GM19240 (cell line): ENCODE results near the gene TSPAN32.
"Not testable (repeated sequence)": the region's sequence is repeated elsewhere in the genome, so short reads cannot be mapped to it uniquely, and the experiment has no call there.

Experiments used
- DNase-seq: peaks from one replicate; pipeline ENCODE4 v3.0.0; 2011; ENCODE audit warnings: low spot score; ENCODE audit not compliant: insufficient read length

TSPAN32 gene

GRCh38 chr11:2363577-2364370 lies 62.0 kb downstream of the TSPAN32 start:
- no peak for DNase-seq

- DNase-seq: not testable (repeated sequence)
Observed at GRCh38 chr11:2364386-2364785, 62.6 kb downstream of the TSPAN32 start.

GRCh38 chr11:2365571-2366210 lies 63.9 kb downstream of the TSPAN32 start:
- no peak for DNase-seq

- no peak for DNase-seq
Observed at GRCh38 chr11:2366276-2366675, 64.5 kb downstream of the TSPAN32 start.

- no peak for DNase-seq
Observed at GRCh38 chr11:2366733-2367132, 64.9 kb downstream of the TSPAN32 start.

GRCh38 chr11:2367266-2368160 lies 65.7 kb downstream of the TSPAN32 start:
- no peak for DNase-seq
